ENCODE results near the gene SEC23IP. TPM values are rescaled to one million over a fixed set of nuclear protein-coding genes. Genes with fewer than 3 reads are reported as not detected.

Gene SEC23IP
- total RNA-seq, 2 donors from 2014 or later = 70.5 to 93.6 TPM

GRCh38 chr10:119928411-119928810 lies 35.9 kb downstream of the SEC23IP start:
- Mint-ChIP-seq H3K9me3 (no peaks in the 10 kb centered on the region), H3K27ac (no peak overlapping the region), H3K27me3 (ENCODE audit: insufficient read depth) (no peaks in the 10 kb centered on the region), H3K4me3 (no peak overlapping the region), H3K36me3 (ENCODE audit: low read depth) (peaks cover 72% of the 10 kb centered on the region), H3K4me1 (peaks cover 29% of the 10 kb centered on the region)
- DNase-seq = no peak
- H3K4me1 ChIP-seq (ENCODE audit: control insufficient read depth, insufficient read depth, low read length) = peaks cover 9% of the 10 kb centered on the region
- TF ChIP-seq CTCF (conservative IDR thresholded peaks at IDR 0.05) = no peak
- no peaks in the 10 kb centered on the region for H3K9me3 ChIP-seq (ENCODE audit: control insufficient read depth, low read length)
- no peak overlapping the region for H3K4me3 ChIP-seq (ENCODE audit: low read length)
- no peak overlapping the region for H3K27ac ChIP-seq (ENCODE audit: low read depth, low read length)
- H3K9ac ChIP-seq (ENCODE audit: extremely low read depth, low read length, poor library complexity, severe bottlenecking) = no peak overlapping the region
- H3K36me3 ChIP-seq (ENCODE audit: control insufficient read depth, insufficient read depth, low read length) = peaks cover 69% of the 10 kb centered on the region
- H3K27me3 ChIP-seq (ENCODE audit: control insufficient read depth, insufficient read depth, low read length, poor library complexity, severe bottlenecking) = no peaks in the 10 kb centered on the region

GRCh38 chr10:119931871-119932270 lies 39.3 kb downstream of the SEC23IP start:
- H3K27ac Mint-ChIP-seq = peak overlapping the region; percentile 77
- H3K9ac ChIP-seq (ENCODE audit: extremely low read depth, low read length, poor library complexity, severe bottlenecking) = no peak overlapping the region
- H3K4me3 ChIP-seq (ENCODE audit: low read length) = peak overlapping the region; percentile 20
- peaks cover 73% of the 10 kb centered on the region for H3K36me3 Mint-ChIP-seq (ENCODE audit: low read depth)
- no peaks in the 10 kb centered on the region for H3K27me3 ChIP-seq (ENCODE audit: control insufficient read depth, insufficient read depth, low read length, poor library complexity, severe bottlenecking)
- H3K36me3 ChIP-seq (ENCODE audit: control insufficient read depth, insufficient read depth, low read length) = peaks cover 74% of the 10 kb centered on the region
- peak overlapping the region; percentile 4 for H3K4me3 Mint-ChIP-seq
- no peak for TF ChIP-seq CTCF (conservative IDR thresholded peaks at IDR 0.05)
- no peaks in the 10 kb centered on the region for H3K9me3 Mint-ChIP-seq
- peaks cover 9% of the 10 kb centered on the region for H3K4me1 ChIP-seq (ENCODE audit: control insufficient read depth, insufficient read depth, low read length)
- H3K4me1 Mint-ChIP-seq = peaks cover 28% of the 10 kb centered on the region
- WGBS, 2 experiments (ENCODE audit: insufficient coverage in 1 of 2, insufficient read length in 1 of 2) = 75 to 77% methylated on average over 4 of the region's 4 CpGs
- no peak for DNase-seq
- no peak overlapping the region for H3K27ac ChIP-seq (ENCODE audit: low read depth, low read length)
- H3K27me3 Mint-ChIP-seq (ENCODE audit: insufficient read depth) = no peaks in the 10 kb centered on the region
- H3K9me3 ChIP-seq (ENCODE audit: control insufficient read depth, low read length) = no peaks in the 10 kb centered on the region

- H3K9ac ChIP-seq (ENCODE audit: extremely low read depth, low read length, poor library complexity, severe bottlenecking) = no peak overlapping the region
Measured at GRCh38 chr10:119932631-119933030, 40.1 kb downstream of the SEC23IP start.

More at GRCh38 chr10:119932631-119933030, 40.1 kb downstream of the SEC23IP start:
- Mint-ChIP-seq H3K4me1 (peaks cover 28% of the 10 kb centered on the region), H3K27ac (peak overlapping the region; percentile 74), H3K27me3 (ENCODE audit: insufficient read depth) (no peaks in the 10 kb centered on the region), H3K9me3 (no peaks in the 10 kb centered on the region), H3K36me3 (ENCODE audit: low read depth) (peaks cover 70% of the 10 kb centered on the region), H3K4me3 (peak overlapping the region; percentile 4)
- H3K27ac ChIP-seq (ENCODE audit: low read depth, low read length) = no peak overlapping the region
- peak; percentile 72 for DNase-seq
- H3K4me1 ChIP-seq (ENCODE audit: control insufficient read depth, insufficient read depth, low read length) = peaks cover 9% of the 10 kb centered on the region
- H3K36me3 ChIP-seq (ENCODE audit: control insufficient read depth, insufficient read depth, low read length) = peaks cover 67% of the 10 kb centered on the region
- whole genome bisulfite sequencing, 2 experiments (ENCODE audit: insufficient coverage in 1 of 2, insufficient read length in 1 of 2) = 36 to 58% methylated on average over 3 to 4 of the region's 4 CpGs
- peak overlapping the region; percentile 20 for H3K4me3 ChIP-seq (ENCODE audit: low read length)
- TF ChIP-seq CTCF (conservative IDR thresholded peaks at IDR 0.05) = no peak
- H3K9me3 ChIP-seq (ENCODE audit: control insufficient read depth, low read length) = no peaks in the 10 kb centered on the region
- H3K27me3 ChIP-seq (ENCODE audit: control insufficient read depth, insufficient read depth, low read length, poor library complexity, severe bottlenecking) = no peaks in the 10 kb centered on the region
